GM10266 (cell line): ENCODE measurements around the gene ARL8A.
A peak's percentile ranks its signal among the peaks of the same experiment; 100 is the strongest.

Source experiments
- DNase-seq: peaks from one replicate; pipeline ENCODE4 v3.0.0; 2012; ENCODE audit errors: extremely low spot score
- CTCF ChIP-seq: IDR thresholded peaks from 2 replicates; pipeline ENCODE4 v1.5.1; 2012; ENCODE audit warnings: mild to moderate bottlenecking, low read depth; ENCODE audit not compliant: control insufficient read depth, insufficient read depth; ENCODE audit errors: missing control alignments

The ARL8A gene

GRCh38 chr1:202140833-202141232 is 3.7 kb downstream of the ARL8A start:
- no peak for DNase-seq
- TF ChIP-seq CTCF = no peak

GRCh38 chr1:202135221-202135721 is 9.3 kb downstream of the ARL8A start:
- peak; percentile 91 for TF ChIP-seq CTCF
- peak; percentile 91 for DNase-seq

- no peak for TF ChIP-seq CTCF
- no peak for DNase-seq
Measured at GRCh38 chr1:202134645-202135172, 9.8 kb downstream of the ARL8A start.

- DNase-seq = no peak
- TF ChIP-seq CTCF = no peak
Measured at GRCh38 chr1:202133989-202134388, 10.5 kb downstream of the ARL8A start.

- TF ChIP-seq CTCF = no peak
Measured at GRCh38 chr1:202133496-202133895, 11.0 kb downstream of the ARL8A start.

GRCh38 chr1:202133001-202133400 is 11.5 kb downstream of the ARL8A start:
- TF ChIP-seq CTCF = no peak
- no peak for DNase-seq

More at GRCh38 chr1:202133496-202133895, 11.0 kb downstream of the ARL8A start:
- DNase-seq = no peak

- no peak for DNase-seq
- TF ChIP-seq CTCF = no peak
Measured at GRCh38 chr1:202131956-202132821, 12.3 kb downstream of the ARL8A start.
